ENCODE data around the gene DYSF.

DYSF gene

DNA sequence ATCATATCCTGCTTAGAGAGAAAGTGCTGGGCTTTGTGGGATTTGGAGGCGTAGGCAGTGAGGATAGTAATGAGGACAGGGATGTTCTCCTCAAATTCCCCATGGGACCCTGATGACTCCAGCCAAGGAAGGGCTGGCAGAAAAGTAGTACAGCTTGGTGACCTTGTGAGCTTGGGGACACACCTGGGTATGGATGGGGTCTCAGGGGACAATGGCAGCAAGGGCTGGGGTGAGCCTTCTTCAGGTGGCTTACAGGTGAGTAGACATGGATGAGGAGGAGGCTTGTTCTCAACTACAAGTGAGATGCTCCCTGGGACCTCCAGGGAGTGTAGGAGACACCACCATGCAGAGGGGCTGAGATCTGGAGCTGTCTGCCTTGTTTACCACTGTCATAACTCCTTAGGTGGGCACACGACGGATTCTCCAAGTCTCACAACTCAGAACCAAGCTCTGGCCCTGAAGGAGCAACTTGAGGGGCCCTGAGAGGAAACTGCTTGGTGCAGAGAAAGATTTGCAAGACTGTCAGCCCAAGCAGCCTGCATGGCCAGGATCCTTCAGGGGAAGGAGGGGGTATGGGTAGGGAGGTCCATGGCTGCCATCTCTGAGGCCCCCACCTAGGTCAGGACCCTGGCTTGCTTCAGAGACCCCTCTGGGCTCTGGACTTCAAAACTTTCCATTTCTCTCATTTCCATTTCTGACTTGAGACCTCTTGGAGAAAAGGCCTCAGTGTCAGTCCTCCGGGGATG is 262.8 kb downstream of the DYSF start:
- no peak for DNase-seq
- in situ Hi-C loops (cut with MboI; ENCODE audit: low pct_unique_long_range_greater_than_20kb, low sequenced_read_pairs), result no loop called here

DNA sequence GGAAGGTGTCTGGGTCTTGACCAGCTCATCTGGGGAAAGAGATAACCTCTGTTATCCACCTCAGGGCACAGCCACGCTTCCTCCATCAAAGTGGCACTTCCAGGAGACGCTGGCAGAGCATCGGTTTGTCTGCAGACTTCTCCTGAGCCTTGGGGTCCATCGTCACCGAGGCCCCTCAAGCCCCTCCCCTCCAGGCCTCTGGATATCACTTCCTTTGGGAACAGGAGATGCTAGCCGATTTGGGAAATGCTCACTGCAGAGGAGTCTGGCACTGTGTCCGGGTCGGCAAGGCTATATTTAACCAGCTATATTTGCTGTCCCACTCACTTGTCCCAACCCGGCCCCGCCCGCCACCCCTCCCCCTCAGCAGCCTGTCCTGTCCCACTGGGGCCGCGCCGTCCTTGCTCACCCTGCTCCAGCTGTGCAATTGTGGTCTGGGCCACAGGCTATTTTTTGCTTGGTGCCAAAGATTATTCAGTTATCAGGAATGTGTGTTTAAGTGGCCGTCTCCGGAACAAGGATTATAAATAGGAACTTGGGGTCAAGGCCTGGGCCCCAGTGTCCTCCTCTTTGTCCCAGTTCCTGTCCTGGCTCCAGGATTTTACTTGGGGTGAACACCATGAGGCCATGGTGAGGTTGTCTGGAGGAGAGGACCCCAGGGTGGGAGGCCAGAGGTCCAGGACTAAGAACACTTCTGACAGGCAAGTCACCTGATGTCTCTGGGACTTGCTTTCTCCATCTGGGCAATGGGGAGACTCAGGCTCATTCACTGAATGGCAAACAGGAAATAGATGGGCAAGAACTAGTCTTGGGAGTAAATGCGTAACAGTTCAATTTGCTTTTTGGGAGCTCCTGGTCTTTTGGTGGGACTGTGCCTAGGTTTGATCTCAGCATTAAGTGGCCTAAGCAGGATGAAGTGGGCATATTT is 263.6 kb downstream of the DYSF start:
- no peak for DNase-seq
- in situ Hi-C loops (cut with MboI; ENCODE audit: low pct_unique_long_range_greater_than_20kb, low sequenced_read_pairs), result no loop called here

DNA sequence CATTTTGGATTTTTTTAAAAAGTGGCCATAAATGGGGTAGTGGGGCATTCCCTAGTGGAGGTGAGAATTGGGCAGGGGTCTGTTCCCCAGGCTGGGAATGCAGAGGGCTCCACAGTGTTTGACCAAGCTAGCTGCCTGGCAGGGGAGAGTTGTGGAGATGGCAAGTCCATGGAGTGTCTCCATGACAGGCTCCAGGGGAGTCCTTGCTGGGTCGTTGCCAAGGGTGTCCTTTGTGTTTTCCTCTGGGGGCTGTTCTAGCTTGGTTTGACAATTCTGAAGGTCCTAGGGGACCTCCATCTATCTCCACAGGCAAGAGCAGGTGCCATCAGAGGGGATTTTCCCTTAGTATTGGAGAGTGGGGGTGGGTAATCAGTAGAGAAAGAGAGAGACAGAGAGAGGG is 265.3 kb downstream of the DYSF start:
- DNase-seq, result no peak
- in situ Hi-C loops (cut with MboI; ENCODE audit: low pct_unique_long_range_greater_than_20kb, low sequenced_read_pairs), result no loop called here

DNA sequence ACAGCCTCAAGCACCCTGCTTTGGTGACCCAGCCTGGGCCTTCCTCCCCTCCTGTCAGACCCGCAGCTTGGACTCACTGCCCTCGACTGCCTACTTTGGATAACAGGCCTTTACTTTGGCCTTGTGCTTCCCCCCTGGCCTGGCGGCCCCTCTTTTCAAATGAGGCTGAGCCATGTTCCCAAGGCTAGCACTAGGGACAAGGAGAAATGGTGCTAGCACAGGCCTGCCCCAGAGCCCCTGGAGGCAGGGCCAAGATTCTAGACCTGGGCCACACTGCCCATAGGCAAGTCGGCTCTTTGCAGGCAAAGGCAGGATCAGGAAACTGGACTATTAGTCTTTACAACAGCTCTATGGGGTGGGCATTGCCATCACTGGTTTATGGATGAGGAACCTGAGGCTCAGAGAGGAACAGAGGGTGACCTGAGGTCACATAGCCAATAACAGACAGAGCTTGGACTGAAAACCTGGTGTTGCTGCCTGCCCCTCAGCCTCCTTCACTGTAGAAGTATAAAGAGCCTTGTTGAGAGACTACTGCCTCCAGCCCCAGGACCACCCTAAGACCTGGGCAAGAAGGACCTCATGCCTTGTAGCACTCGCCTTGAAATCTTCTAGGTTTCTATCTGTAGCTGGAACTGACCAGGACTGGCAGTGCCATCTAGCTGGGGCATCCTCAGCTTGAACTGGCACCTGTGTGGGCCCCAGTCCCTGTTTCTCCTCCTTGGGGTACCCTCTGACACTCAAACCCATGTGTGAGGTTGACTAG is 266.3 kb downstream of the DYSF start:
- DNase-seq, result no peak
- in situ Hi-C loops (cut with MboI; ENCODE audit: low pct_unique_long_range_greater_than_20kb, low sequenced_read_pairs), result no loop called here

DNA sequence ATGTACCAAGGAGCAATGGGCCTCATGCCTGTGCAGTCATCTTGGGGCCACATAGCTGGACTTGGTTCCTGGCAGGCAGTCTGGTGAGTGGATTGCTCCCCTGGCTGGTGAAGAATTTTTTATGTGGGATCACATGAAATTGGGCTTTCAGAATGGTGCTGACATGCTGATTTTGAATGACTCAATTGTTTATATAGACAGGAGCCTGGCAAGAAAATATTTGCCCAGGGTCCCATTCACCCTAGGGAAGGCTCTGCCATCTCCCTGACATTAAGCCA is 266.9 kb downstream of the DYSF start:
- in situ Hi-C loops (cut with MboI; ENCODE audit: low pct_unique_long_range_greater_than_20kb, low sequenced_read_pairs), result no loop called here
- no peak for DNase-seq

DNA sequence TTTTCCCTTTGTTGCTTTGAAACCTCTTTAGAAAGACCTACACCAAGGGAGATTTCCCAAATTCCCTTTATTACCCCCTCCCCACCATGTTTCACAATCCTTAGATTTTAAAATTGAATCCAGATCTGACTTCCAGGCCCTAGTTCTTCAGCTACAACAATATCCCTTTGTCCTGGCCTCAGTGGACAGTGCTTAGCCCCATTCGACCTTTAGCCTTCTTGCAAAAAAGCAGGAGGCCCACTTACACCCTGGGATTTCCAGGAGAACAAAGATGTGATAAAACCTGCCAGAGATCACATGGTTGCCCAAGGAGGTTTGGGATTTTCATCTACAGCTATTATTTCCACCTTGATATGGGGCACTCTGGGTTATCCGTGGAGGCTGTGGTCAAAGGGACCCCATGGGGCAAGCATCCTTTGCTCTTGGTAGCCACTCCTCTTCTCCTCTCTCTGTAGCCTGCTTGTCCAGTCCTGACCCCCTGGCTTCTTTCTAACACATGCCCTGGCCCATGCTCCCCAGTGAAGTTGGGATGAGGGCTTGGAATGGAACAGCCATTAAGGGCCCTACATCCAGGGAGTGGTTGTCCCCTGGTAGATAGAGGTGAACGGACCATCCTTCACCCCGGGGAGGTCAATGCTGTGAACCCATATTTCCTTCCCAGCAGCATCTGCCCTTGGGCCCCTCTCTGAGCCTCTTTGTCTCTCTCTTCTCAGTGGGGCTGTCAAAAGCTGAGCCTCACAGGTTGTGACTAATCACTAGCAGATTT is 267.4 kb downstream of the DYSF start:
- in situ Hi-C loops (cut with MboI; ENCODE audit: low pct_unique_long_range_greater_than_20kb, low sequenced_read_pairs), result no loop called here
- no peak for DNase-seq

DNA sequence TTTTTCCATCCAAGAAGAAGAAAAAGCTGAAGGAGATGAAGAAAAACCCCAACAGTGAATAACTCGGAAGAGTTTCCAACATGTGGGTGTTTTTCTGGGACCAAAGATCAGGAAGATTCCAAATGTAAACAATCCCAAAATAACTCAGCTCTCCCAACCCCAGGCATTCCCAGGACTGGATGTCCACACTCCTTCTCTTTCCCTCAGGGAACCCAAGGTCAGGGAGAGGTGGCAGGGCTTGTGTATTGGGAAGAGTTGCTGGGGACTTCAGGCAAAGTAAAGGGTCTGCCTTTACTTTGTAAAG is 268.0 kb downstream of the DYSF start:
- no peak for DNase-seq
- in situ Hi-C loops (cut with MboI; ENCODE audit: low pct_unique_long_range_greater_than_20kb, low sequenced_read_pairs), result no loop called here

DNA sequence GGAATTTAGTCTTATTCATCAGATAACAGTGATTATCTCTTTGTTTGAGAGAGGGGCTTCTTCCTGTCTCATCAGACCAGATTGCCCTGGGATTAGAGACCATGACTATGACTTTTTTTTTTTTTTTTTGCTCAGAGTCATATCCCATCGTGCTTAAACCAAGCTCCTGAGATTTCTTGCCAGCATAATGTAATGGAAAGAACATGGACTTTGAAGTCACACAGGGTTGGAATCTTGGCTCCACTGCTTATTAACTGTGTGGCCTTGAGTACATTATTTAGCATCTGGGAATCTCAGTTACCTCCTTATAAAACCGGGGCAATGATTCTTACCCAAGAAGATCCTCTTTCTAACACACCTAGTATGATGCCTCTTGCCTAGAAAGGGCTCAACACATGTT is 268.3 kb downstream of the DYSF start:
- DNase-seq, result no peak
- in situ Hi-C loops (cut with MboI; ENCODE audit: low pct_unique_long_range_greater_than_20kb, low sequenced_read_pairs), result no loop called here

DNA sequence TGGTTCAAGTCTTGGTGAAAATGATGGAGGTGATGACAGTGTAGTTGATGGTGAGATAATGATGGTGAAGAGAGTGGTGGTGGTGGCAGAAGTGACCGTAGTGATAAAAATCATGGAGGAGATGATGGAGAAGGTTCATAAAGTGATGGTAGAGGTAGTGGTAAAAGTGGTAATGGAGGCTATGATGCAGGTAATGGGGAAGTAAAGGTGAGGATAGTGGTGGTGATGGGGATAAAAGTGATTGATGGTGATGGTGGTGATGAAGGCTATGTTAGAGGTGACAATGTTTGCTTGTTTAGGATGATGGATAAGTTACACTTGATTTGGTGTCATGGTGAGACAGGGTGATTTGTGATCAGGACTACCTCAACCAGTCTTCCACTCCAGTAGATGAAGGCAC is 268.9 kb downstream of the DYSF start:
- no peak for DNase-seq
- in situ Hi-C loops (cut with MboI; ENCODE audit: low pct_unique_long_range_greater_than_20kb, low sequenced_read_pairs), result no loop called here

DNA sequence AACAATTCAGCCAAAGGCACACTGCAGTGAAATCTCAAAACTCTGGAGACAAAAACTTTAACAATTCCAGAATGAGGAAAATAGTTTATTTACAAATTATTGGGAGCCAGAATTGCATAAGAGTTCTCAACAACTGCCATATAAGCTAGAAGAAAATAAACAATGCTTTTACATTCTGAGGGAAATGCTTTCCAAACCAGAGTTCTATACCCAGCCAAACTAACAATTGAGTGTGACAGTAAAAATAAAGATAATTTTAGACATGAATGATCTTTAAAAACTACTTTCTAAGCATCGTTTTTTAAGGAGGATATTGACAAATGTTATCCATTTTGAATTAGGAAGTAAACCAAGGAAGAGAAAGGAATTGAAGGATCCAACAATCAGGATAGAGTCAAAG is 271.4 kb downstream of the DYSF start:
- in situ Hi-C loops (cut with MboI; ENCODE audit: low pct_unique_long_range_greater_than_20kb, low sequenced_read_pairs), result no loop called here
- DNase-seq, result no peak

DNA sequence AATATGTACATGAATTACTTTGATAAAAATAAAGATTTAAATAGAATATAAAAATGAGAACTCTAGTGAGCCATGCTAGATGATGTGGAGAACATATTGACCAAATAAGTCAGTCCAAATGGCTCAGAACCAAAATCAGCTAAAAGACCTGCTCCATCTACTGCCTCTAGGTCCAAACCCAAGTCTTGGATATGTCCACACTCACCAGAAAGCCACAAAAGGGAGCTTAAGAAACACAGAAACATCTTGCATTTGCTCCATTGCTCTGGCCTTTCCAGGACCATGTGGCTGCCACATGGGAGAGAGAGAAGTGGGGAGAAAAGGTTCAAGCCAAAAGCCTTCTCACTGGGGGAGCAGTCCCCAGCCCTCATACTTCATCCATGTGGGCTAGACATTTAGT is 272.5 kb downstream of the DYSF start:
- in situ Hi-C loops (cut with MboI; ENCODE audit: low pct_unique_long_range_greater_than_20kb, low sequenced_read_pairs), result no loop called here
- no peak for DNase-seq

DNA sequence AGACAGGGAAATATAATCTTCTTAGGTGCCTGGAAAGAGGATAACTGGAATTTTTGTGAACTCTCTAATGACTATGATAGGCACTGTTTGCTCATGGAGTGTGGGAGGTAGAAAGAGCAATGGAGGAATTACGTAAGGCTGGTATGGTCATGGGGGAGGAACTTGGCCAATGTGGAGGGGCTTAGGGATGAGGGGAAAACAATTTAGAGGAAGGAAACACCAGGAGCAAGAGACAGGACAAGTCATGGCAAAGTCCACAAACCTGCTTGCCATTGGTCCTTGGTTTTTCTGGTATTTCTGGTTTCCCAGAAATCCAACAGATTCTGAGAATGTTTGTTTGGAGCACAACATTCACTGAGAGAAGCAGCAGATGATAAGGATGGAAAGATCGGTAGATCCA is 274.2 kb downstream of the DYSF start:
- in situ Hi-C loops (cut with MboI; ENCODE audit: low pct_unique_long_range_greater_than_20kb, low sequenced_read_pairs), result no loop called here
- DNase-seq, result no peak

DNA sequence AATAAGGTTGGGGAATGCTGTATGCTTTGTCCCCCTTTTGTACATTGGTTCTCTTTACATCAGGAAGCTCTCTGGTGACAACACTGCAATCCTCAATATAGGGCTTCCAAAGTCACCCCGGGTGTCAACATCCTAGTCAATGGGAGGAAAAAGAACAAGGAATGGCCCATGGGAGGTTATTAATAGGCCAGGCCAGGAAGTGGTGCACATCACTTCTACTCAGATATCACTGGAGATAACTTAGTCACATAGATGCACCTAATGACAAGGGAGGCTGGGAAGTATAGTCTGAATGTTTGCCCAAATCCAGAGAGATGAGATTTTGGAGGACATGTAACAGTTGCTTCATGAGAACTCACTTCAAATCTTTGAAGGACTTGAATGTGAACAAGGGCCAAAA is 274.7 kb downstream of the DYSF start:
- in situ Hi-C loops (cut with MboI; ENCODE audit: low pct_unique_long_range_greater_than_20kb, low sequenced_read_pairs), result no loop called here

DNA sequence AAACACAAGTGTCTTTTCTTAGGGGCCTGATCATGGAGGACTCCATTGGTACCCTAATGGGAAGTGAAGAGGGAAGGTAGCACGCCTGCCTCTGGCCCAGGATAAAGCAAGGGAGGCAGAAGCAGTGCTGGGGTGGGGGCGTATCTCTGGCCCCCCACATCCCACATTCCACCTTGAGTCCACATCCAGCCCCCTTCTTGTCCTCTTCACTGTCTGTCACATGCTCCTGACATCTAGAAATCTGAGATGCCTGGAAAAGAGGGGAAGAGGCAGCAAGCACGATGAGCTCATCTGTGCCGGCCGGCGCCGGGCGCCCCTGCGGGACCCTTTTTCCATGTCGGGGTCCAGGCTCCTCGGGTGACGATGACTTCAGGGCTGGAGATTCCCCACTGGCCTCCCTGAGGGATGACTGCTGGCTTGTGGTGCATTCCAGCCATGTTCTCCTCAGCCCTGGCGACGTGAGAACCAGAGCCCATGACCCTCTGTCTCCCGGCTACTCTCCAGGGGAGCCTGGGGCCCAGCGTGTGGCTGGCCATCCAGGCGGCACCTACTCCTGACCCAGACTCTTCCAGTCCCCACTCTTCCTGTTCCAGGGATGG is 277.5 kb downstream of the DYSF start:
- DNase-seq, result no peak
- in situ Hi-C loops (cut with MboI; ENCODE audit: low pct_unique_long_range_greater_than_20kb, low sequenced_read_pairs), result no loop called here

More for the DNA sequence above, 274.7 kb downstream of the DYSF start:
- no peak for DNase-seq

DNA sequence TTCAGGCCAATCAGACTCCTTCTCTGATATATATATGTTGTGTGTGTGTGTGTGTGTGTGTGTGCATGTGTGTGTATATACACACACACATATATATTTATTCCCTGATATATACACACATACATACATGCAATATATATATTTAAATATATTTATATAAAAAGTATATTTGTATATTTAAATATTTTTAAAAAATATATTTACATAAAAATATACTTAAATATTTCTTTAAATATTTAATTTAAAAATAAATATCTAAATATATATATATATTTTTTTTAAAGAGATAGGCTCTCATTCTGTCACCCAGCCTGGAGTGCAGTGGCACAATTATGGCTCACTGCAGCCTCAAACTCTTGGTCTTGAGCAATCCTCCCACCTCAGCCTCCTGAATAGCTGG is 281.3 kb downstream of the DYSF start:
- in situ Hi-C loops (cut with MboI; ENCODE audit: low pct_unique_long_range_greater_than_20kb, low sequenced_read_pairs), result no loop called here
- DNase-seq, result no peak

DNA sequence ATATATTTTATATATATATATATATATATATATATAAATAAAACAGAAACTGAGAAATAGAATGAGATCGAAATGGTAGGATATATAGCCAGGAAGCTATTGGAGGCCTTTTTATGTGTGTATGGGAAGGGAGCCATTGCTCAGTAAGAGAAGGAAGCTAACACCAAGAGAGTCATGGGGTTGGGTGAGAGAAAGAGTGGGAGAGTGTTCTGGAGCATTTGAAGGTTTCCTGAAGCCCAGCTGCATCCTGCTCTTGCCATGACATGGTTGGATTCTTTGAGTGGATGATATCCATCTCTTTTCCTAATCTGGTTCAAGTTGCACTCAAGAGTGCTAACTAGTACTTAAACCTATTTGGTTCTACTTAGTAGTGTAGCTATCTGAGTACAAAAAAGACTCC is 282.3 kb downstream of the DYSF start:
- DNase-seq, result no peak
- in situ Hi-C loops (cut with MboI; ENCODE audit: low pct_unique_long_range_greater_than_20kb, low sequenced_read_pairs), result no loop called here
